Activated CD4-positive, CD25-positive, alpha-beta regulatory T cell (primary cell): ENCODE data around the gene ARAP3.
A peak's percentile ranks its signal among the peaks of the same experiment; 100 is the strongest.

Experiments used
- DNase-seq, 4 experiments: peaks; one replicate each; lab custom pipeline; 2025; lab: John Stamatoyannopoulos, UW

Gene ARAP3

DNA sequence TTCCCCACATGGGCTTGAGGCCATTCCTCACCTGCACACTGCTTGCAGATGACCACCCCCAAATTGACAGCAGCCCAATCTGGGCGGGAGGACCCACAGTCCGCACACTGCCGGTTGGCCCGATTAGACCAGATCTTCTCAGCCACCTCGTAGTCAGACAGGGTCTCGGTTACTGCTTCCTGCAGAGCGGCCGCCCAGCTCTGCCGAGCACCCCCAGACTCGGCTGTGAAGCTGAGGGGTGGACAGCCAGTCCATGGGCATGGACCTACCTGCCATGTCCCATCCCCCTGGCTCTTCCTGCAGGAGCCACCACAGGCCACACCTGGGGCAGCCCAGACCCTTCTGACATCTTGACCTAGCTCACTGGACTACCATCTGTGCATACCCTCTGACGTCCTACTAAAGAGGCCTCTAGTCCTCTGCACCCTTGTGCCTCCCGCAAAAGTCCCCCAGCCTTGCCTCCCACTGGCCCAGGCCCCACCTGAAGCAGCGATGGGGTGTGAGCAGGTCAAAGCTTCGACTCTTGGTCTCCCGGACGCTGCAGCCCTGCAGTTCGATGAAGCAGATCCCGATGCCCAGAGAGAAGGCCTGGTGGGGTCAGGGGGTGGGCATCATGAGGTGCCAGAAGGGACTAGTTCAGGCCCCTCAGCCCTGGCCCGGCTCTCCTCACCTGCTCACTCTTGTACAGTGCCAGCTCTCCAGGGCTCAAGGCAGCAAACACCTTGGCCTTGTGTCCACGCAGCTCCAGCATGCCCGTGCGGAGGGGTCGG, 9.8 kb downstream of the ARAP3 start:
- DNase-seq: no peak

DNA sequence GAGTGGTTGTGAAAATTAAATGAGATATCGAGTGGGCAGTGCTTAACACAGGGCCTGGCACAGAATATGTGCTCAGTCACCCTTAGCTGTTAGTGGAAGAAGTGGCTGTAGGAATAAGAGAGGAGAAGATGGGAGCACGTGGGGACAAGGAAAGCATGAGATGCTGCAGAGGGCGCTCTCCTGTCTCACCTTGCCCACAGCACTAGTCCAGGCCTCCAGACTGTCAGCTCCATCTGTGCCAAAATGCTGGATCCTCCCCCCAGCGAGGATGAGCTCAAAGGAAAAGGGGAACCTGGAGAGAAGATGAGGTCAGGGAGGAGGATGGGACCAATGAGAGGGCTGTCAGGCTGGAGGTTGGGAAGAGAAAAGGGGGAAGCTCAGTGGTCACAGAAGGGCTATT, 12.5 kb downstream of the ARAP3 start:
- no peak for DNase-seq

DNA sequence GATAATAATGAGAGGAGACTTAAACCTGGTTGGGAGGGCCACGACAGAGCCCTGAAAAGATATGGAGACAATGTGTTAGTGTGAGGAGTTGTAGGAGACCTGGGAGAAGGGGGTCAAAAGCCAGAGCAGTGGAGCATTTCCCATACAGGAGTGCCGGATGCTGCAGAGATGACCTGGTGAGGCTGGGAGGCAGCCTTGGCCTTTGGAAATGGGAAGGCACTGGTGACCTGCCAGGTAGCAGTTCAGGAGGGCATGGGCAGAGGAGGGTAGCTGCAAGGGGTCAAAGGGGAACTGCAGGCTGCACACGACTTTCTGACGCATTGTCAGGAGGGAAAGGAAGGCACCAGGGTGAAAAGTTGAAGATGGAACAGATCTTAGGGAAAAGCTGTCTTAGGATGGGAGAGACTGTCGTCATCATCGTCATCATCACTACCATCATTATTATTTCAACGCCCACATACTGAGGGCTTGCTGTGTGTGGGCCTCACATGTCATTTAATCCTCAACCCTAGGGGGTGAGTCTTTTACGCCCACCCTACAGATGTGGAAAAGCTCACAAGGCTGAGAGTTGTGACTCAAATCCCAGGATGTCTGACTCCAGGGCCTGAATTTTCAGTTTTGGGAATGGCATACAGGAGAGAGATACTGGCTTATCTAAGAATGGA, 13.3 kb downstream of the ARAP3 start:
- DNase-seq: no peak

DNA sequence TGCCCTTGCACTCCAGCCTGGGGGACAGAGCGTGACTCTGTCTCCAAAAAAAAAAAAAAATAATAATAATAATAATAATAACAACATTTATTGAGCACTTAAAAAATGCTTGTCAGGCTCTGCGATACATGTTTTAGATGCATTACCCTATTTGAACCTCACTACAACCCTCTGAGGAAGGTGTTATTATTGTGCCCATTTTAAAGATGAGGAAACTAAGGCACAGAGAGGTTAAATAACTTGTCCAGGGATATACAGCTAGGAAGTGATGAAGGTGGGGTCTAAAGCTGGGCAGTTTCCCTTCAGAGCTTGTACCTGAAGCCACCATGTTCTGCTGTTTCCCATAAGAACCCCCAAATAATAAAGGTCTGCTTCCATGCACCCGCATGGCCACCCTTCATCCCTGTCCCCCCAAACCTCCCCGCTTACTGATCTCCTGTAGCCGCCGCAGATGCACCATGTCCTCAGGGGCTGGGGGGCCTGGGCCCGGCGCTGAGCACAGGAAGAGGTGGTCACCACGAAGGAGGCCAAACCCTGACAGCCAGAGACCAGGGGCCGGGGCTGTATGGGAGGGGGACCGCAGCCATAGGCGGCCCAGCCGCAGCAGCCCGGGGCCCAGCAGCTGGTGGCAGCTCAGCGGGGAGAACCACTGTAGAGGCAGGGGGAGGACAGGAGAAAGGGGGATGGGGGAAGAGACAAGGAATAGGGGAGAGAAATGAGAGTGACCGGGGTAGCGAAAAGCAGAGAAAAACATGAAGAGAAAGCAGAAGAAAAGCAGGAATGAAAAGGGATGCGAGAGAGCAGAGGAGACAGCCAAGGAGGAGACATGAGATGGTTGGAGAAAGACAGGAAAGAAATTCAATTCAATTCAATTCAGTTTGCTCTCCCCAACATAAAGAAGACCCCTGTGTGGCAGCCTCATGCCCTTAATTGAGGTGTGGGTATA, 15.8 kb downstream of the ARAP3 start:
- no peak for DNase-seq

DNA sequence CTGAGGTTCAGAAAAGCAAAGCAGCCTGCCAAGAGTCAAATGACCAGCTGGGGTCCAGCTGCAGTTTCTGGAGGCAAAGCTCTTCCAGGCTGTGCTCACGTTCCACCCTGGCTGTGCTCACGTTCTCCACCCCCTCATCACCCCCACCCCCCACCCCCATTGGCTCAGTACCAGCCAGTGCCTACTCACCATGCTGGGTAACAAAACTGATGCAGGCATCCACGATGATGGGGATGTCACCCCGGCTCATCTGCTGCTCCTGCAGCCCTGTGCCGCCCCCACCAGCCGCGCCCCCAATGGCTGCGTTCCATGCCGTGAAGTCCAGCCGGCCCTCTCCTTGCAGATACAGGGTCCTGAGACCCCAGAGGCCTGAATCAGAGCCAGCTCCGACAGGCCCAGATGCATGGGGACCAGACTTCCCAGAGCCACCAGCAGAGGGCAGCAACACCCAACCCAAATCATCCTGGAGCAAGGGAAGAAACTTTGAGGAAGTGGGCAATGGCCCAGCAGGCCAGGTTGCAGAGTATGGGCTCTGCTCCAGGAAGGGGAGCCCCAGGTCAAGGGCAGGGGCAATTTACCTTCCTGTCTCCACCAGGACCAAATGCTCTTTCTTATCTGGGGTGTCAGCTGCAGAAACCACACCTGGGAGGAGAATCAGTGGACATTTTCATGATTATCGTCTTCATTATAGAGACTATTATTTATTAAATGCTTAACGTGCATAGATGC, 17.1 kb downstream of the ARAP3 start:
- peak; percentile 36 to 58 (median 50) for DNase-seq

DNA sequence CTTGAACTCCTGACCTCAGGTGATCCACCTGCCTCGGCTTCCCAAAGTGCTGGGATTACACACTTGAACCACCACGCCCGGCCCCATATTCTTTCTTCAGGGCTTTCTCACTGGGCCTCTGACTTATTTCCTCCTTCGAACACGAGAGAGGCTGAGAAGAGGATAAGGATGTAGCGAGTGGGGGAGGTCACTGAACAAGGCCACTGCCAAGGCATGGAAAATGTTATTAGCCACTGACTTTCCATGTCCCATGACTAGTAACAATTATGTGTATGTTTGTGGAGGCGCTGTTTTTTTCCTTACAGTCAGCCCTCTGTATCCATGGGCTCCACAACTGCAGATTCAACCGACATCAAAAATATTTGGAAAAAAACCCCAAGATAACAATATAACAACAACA, 18.5 kb downstream of the ARAP3 start:
- no peak for DNase-seq

DNA sequence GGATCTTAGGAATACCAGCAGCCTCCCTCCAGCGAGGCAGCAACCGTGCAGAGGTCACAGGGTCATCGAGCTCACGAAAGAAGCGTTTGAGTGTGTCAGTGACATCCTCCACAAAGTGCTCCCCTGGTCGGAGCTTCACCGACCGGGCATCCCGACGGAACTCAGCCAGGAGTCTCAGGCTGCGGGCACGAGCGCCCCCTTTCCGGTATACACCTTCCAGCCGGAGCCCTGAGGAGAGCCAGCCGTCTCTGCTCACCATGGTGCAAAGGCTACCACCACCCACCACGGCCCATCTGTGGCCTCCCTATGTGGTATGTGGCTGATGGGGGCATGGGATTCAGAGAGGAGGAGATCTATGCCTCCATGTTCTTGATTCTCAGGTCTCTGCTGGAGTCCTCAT, 20.0 kb downstream of the ARAP3 start:
- no peak for DNase-seq

DNA sequence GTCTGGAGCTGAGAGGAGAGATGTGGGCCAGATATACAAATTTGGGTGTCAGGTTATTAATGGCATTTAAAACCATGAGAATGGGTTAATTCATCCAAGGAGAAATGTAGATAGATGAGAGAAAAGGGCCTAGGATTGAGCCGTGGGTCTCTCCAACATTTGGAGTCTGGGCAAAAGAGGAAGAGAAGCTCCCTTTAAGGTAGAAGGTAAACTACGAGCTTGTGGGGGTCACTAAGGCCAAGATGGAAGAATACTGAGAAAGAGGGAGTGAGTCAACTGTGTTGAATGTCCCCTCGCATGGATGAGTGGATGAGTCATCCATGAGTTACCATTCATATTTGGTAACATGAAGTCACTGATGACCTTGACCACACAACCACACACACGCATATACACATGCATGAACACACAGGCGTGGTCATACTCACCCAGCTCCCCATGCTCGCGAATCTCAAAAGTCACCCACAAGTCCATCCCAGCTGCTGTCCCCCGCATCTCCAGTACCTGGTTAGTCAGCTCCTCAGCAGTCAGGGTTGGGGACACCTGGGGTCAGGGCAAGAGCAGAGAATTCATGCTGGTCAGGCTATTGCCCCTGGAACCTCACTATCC, 24.0 kb downstream of the ARAP3 start:
- DNase-seq: no peak

DNA sequence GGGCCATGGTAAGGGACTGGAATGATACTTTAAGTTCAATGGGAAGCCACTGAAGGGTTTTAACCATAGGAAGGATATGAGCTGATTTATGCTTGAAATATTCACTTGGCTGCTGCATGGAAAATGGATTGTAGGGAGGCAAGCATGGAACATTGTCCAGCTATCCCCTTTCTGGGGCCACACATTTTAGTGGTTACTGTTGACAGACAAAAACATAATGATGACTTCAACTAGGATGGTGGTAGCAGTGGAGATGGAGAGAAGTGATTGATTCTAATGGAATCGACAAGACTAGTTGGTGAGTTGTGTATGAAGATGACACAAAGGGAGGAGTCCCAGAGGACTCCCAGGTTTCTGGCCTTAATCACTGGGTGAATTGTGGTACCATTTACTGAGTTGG, 24.6 kb downstream of the ARAP3 start:
- DNase-seq: no peak

DNA sequence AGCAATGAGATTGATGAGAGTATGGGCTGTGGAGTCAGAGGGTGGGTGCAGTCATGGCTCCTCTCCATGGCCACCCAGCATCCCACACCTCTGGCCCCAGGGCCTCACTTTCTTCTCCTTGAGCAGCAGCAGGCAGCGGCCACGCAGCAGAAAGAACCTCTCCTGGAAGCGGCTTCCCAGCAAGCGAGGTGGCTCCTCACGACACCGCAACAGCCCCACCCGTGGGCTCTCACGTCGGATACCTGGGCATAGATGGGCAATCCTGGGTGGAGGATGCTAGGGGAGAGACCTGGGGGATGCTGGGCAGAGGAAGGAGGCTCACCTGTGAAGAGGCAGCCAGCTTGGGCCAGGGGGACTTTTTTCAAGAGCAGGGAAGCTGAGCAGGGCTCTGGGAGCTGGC, 25.6 kb downstream of the ARAP3 start:
- DNase-seq: no peak

DNA sequence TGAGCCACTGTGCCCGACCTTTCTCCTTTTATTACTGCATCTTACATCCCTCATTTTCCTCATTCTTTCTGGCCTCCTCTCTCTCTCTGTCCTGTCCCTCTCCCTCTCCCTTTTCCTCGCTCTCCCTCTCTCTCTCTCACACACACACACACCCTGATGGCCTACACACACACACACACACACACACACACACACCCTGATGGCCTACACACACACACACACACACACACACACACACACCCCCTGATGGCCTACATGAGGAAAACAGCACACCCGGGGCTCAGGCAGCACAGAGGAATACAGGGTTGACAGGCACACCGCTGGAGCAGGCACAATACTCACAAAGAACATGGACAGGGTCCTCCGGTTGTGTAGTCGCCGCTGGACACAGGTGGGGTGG, 27.0 kb downstream of the ARAP3 start:
- no peak for DNase-seq

DNA sequence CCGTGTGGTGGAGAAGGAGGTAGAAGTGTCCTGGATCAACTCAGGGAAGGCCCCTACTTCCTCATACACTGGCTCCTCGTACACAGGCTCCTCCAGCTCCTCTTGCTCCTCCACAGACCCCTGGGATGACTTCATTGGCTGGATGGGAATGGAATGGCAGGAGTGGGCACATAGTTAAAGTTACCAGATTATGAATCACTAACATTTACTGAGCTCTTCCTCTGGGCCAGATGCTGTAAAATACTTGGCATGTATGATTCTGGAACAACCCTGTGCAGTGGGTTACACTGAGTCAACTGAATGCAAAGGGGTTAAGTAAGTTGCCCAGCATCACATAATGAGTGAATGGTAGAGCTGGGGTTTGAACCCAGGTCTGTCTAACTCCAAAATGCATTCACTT, 27.7 kb downstream of the ARAP3 start:
- DNase-seq: no peak

DNA sequence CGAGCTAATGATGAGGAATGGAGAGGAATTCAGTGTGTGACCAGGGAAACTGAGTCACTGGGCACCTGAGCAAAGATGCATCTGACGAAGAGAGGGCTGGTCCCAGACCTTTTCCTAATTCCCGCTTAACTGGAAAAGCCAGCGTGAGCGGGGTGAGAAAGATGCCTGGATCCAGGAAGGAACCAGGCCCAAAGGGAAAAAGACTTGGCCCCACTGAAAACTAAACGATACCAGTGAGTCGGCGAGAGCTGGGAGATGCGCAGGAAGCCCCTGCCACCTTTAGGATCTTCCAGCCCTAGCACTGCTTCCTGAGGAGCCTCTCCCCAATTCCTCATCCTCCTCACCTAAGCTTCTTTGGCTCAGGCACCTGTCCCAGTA, 30.3 kb downstream of the ARAP3 start:
- no peak for DNase-seq

DNA sequence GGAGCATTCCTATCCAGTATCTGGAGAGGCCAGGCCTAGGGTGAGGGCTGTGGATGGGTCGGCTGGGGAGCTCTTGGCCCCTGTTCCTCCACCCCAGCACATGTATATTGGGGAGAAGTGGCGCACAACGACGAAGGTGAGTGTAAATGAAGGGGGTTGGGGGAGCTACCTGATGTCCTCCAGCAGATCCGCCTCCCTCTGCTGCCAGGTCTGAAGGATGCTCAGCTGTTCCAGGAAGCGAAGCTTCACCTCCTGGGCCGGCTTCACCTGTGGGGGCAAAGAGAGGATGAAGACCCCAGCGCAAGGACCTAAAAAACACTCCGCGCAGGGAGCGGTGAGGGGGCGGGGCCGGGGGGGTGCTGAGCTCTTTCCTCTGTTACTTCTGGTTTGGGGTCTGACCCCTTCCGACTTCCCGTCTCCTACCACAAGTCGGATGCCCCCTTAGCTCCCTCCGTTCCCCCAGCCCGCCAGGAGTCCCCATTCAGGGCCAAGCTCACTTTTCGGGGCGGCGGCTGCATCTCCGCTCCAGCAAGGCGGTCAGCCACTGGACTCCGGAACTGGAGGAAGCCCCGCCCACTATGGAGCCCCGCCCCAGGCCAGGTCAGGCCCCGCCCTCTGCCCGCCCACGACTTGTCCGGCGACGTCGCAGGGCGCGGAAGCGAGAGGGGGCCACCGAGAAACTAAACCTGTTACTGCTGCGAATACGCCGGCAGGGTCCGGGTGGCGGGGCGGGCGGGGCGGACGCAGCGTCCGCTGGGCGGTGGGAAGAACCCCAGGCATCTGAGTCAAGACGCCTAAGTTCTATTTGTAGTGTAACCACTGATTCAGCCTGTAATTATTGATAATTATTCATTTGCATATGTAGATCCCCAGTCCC, 30.9 kb downstream of the ARAP3 start, which contains the start of gene FCHSD1:
TSS of gene FCHSD1 (minus strand) at position 568 of the 877 bp plus-strand sequence. CDS start at position 518, 50 bp downstream.
- DNase-seq: peak; percentile 60 to 69 (median 66)

DNA sequence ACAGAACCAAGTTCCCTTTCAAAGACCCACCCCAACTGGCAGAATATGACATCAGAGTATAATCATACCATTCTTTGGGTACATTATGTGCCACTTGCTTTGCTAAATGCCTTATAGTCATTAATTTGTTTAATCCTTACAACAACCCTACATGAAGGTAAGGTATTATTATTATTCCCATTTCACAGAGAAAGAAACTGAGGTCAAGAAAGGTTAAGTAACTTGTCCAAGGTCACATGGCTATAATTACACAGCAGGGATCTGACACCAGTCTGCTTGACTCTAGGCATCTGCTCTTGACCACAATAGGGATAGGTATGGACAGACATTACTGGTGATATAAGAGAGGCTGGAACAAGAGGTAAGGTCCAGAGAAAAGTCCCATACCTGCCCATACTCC, 32.1 kb downstream of the ARAP3 start:
- no peak for DNase-seq

DNA sequence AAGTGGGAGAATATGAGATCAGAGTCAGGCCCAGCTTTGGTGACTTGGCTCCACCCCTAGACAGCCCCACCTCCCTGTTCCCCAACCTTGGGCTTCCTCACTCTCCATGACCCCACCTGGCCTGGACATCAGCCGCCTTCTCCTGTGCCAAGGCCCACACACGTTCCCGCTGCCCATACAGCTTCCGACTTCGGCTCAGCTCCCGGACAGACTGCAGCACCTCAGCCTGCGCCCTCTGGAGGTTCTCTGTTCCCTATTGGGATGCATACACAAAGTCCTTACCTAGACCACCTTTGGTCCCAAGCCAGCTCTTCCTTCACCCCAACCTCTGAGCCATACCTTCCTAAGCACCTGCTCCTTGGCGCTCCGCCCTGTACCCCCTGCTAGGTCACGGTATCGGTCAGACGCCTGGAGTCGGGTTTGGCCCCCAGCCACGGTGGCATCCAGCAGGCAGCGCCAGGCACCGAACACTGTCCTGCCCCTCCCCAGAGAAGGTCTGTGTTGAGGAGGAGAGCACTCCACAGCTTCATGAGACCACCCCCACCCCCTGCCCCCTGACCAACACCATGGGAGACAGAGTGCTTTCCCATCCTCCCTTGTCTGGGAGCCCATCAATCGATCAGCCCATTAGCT, 32.9 kb downstream of the ARAP3 start:
- no peak for DNase-seq

DNA sequence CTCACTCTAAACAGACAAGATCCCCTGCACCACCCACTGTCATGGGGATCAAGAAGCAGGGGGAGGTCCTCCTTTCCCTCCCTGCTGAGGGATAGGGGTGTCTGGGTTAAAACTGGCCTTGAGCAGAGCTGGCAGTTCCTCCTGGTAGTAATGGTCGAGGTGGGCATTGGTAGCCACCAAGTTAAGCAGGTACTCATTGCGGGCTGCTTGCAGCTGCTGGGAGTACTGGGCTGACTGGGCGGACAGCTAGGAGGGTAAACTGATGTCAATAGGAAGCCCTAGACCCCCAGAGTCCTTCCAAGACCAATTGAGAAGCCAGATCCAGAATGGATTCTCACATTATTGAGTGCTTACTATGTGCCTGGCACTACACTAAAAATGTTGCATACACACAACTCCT, 34.2 kb downstream of the ARAP3 start:
- DNase-seq: no peak

DNA sequence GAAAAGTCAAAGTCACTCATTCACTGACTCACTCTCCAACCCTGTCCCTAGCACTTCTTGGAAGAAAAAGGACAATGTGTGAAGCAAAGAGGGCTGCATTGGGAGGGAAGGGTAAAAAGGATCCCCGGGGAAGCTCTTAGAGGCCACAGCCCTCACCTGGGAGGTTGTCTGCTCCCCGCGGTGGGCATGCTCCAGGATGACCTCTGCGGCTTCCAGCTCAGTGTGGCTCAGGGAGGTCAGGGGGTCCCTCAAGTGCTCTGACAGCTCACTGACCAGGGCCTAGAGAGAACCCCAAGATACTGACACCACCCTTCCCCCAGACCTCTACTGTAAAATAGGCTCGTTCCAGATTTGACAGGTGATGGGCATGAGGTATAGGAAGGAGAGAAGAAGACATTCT, 34.8 kb downstream of the ARAP3 start:
- no peak for DNase-seq

DNA sequence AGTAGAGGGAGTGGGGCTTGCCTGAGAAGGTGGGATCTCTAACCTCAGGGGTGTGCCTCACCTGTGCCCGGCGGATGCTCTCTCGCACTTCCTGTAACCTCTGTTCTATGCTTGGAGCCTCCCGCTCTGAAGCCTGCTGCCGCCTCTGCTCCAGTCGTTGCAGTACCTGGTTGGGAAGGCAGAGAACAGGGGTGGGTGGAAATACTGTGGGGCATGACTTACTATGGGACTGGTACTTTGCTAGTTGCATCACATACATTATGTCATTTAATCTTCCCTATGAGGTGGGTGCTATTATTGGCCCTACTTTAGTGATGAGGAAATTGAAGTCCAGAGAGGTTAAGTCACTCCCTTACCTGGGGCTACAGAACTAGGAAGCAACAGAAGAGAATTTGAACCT, 36.0 kb downstream of the ARAP3 start:
- DNase-seq: no peak
